NCI-H526 treated with DMSO at 0.1 percent for 48 hours (cell line): Measurements from ENCODE around the gene PLPPR1.

Experiments used
- DNase-seq: peaks from one replicate; lab custom pipeline; 2025; lab: John Stamatoyannopoulos, UW

PLPPR1 gene

GRCh38 chr9:101047848-101048397 lies 19.4 kb downstream of the PLPPR1 start:
- DNase-seq = no peak

- no peak for DNase-seq
Observed at GRCh38 chr9:101050650-101051049, 22.1 kb downstream of the PLPPR1 start.

DNA sequence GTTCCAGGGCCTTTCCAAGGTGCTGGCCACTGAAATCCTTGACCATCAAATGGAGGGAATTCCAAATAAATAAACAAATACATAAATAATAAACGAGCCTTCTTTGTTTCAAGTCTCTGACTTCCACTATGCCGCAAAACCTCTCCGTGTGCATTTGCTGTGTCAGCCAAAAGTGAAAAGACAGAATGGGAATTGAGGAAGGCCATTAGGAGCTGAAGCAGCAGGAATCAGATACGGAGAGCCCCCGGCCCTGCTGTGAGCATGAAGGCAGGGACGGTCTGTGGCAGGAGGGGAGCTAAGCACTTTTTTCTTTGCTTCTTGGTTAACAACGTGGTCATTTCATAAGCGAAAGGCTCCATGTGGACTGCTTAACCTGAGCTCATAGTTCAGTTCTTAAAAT lies 26.1 kb downstream of the PLPPR1 start:
- DNase-seq = no peak

GRCh38 chr9:101055516-101055915 lies 27.0 kb downstream of the PLPPR1 start:
- no peak for DNase-seq

- DNase-seq = no peak
Observed at GRCh38 chr9:101062686-101063085, 34.2 kb downstream of the PLPPR1 start.

DNA sequence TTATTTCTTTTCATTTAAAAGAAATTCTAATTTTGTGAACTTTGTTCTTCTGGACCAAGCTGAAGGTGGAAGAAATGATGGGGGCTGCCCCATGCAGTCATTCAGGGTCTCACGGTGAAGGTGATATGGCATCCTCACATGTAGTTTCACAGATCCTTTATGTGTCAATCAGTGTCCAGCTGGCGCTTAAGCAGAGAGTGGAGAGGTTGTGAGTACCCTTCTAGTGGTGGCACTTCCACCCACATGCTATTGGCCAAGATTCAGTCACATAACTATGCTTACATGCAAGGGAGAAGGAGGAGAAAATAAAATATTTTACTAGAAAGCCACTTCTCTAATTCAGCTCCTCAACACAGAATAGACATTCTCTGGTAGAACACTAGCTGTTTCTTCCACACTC lies 34.7 kb downstream of the PLPPR1 start:
- DNase-seq = no peak

GRCh38 chr9:101064206-101064605 lies 35.7 kb downstream of the PLPPR1 start:
- no peak for DNase-seq

DNA sequence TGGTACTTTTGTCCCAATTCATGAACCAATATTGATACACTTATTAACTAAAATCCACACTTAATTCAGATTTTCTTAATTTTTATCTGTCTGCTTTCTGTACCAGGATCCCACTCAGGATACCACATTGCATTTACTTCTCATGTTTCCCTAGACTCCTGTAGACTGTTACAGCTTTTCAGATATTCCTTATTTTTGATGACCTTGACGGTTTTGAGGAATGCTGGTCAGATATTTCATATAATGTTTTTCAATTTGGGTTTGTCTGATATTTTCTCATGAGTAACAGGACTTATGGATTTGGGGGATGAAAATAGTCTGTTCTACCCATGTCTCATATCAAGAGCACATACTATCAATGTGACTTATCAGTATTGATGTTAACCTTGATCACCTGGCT lies 37.4 kb downstream of the PLPPR1 start:
- DNase-seq = no peak

- peak; percentile 86 for DNase-seq
Observed at GRCh38 chr9:101068696-101069095, 40.2 kb downstream of the PLPPR1 start.

DNA sequence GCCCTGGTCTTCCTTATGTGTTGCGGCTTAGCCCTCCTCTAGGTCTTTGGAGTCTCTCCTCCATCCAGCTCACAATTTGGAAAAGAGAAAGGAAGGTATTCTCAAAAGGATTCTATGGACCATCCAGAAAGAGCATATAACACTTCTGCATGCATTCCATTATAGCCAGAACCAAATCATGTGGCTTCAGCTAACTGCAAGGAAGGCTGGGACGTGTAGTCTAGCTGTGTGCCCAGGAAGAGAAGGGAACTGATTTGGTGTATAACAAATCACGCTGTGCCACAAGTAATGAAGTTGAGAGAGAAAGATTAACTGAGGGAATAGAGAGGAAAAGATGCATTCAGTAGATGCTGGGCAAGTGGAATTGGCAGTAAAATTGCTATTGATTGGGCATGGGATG lies 43.7 kb downstream of the PLPPR1 start:
- DNase-seq = no peak

- no peak for DNase-seq
Observed at GRCh38 chr9:101073122-101073521, 44.6 kb downstream of the PLPPR1 start.

- no peak for DNase-seq
Observed at GRCh38 chr9:101081641-101082040, 53.1 kb downstream of the PLPPR1 start.

DNA sequence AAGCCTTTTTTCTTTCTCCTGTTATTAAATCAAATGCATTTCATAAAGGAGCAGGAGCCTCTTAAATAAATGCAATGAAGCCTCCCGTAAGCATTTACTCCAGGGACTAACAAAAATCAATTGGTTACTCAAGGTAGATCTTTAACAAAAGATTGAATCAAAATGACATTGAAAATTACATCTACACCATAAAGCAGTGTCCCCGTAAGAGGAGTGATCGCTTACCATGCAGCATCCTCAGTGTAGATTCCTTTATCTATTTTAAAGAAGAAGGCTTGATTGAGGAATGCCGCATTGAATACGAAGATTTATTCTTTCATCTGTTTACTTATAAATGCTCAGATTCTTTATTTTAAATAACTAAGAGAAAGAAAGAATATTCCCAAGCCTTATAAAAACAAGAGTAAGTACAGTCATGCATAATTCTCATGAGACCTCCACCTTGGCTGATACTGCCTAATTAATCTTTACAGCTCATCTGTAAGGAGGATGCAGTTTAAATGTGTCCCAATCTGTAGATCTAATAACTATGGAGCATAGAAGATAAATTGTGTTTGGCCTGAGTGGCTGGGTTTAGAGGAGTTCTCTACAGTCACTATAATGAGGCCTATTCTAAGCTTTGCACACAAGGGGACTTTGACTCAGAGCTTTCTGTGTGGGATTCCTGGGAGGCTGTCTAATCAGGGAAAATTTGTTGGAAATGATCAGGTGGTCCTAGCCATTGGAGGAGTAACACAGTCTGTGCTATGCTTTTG lies 55.1 kb downstream of the PLPPR1 start:
- no peak for DNase-seq

GRCh38 chr9:101087426-101087825 lies 58.9 kb downstream of the PLPPR1 start:
- peak; percentile 47 for DNase-seq

DNA sequence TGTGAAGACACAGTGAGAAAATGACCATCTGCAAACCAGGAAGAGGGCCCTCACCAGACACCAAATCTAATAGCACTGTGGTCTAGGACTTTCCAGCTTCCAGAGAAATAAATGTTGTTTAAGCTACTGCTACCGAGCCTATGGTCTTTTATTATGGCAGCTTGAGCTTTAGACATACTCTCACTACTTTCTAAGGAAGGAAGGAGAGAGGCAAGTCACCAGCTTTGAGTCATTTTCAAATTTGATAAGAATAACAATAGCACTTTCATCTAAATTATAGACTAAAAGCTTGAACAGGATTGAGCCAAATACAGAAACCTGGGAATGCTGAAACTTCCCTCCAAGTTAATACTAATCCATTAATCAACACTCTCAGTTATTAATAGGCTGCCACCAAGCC lies 64.4 kb downstream of the PLPPR1 start:
- DNase-seq = no peak

DNA sequence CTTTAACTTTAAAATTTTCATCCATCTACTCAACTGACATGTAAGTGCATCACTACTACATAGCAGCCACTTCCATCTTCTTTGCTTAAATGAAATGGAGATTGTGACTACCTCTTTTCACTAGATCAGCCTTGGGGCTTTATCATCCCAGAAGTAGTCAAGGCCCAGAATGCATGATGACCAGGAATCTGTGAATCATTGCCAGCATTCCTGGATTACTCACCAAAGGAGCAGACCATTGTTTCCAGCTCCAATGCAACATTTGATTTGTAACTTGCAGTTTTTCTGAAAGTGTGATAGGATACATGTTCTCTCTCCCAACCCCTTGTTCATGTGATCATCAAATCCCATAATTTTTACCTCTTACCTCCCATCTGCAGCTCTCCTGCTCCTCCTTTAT lies 65.1 kb downstream of the PLPPR1 start:
- no peak for DNase-seq

GRCh38 chr9:101094686-101095085 lies 66.2 kb downstream of the PLPPR1 start:
- no peak for DNase-seq

GRCh38 chr9:101097210-101097609 lies 68.7 kb downstream of the PLPPR1 start:
- peak; percentile 7 for DNase-seq

- no peak for DNase-seq
Observed at GRCh38 chr9:101098392-101098791, 69.9 kb downstream of the PLPPR1 start.

DNA sequence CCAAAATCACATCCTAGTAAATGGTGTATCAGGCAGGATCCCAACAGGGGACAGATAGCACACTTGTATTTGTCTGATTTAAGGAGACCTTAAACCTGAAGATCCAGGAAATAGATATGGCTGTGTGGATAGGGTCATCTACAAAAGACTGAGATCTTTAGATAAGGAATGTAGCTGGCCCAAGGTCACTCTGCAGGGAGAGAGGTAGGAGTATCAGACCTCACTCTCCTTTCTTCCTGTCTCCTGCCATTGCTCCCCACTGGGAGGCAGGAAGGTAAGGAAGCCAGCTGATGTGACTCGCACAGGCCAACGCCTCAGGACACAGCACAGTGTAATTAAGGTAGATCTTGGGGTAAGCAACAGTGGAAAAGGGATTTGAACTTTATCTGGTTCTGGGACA lies 85.8 kb downstream of the PLPPR1 start:
- DNase-seq = no peak

- DNase-seq = no peak
Observed at GRCh38 chr9:101115102-101115501, 86.6 kb downstream of the PLPPR1 start.

GRCh38 chr9:101117161-101117560 lies 88.6 kb downstream of the PLPPR1 start:
- no peak for DNase-seq

DNA sequence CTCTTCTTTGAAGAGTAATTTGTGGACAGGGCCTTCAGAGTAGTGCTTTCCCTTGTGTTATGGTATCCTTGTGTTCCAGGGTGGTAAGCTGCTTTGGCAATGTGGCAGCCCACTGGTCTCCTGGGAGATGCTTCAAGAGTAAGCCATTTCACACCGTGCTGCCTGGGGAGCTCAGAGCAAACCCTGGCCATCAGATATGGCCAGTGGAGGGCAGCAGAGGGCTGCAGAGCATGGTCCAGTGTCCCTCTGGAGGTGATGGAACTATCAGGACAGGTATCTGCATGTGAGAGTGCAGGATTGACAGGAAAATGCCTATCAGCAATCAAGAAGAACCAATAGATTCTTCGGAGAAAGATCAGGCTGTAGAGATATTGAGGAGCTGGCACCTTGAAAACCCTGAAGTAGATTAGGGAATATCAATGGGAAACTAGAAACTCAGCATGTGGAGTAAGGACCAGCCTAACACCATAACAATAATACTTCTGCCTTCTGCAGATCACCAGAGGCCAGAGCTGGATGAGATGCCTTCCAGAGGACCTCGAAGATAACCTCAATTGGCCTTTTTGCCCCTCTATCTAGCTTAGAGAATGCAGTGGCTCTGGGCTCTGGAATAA lies 90.8 kb downstream of the PLPPR1 start:
- DNase-seq = peak; percentile 20
